GM23338 (cell line): ENCODE measurements around the gene PHKA2. TPM values are rescaled to one million over a fixed set of nuclear protein-coding genes. Genes with fewer than 3 reads are reported as not detected.

Experiments
- ATAC-seq: fragments of 200-7000 bp; cut with Tn5 transposase; 3 replicates; pipeline ENCODE4 v1.9.1; 2020
- DNase-seq: peaks from one replicate; pipeline ENCODE4 v3.0.0-alpha.2; 2015; ENCODE audit warnings: low spot score
- H2AFZ ChIP-seq: fragments of 200-600 bp; sonication (generic); 2 replicates; pipeline ENCODE4 v1.8.0; 2016; ENCODE audit warnings: antibody characterized with exemption, mild to moderate bottlenecking, moderate library complexity
- H3F3A ChIP-seq: fragments of 200-600 bp; sonication (generic); replicated peaks from 2 replicates; pipeline ENCODE4 v1.8.0; 2017; ENCODE audit warnings: antibody characterized with exemption, mixed run types, low read depth
- H3K27ac ChIP-seq: fragments of 200-600 bp; sonication (generic); 2 replicates; pipeline ENCODE4 v1.6.1; 2016; ENCODE audit warnings: low read depth
- H3K27me3 ChIP-seq: fragments of 200-600 bp; sonication (generic); 2 replicates; pipeline ENCODE4 v1.8.0; 2016; ENCODE audit warnings: mild to moderate bottlenecking, mixed run types, moderate library complexity; ENCODE audit not compliant: insufficient read depth
- H3K36me3 ChIP-seq: fragments of 200-600 bp; sonication (generic); 2 replicates; pipeline ENCODE4 v1.8.0; 2016; ENCODE audit warnings: mild to moderate bottlenecking; ENCODE audit not compliant: insufficient read depth
- H3K4me1 ChIP-seq: fragments of 200-600 bp; sonication (generic); 2 replicates; pipeline ENCODE4 v1.8.0; 2016; ENCODE audit warnings: mild to moderate bottlenecking, moderate library complexity; ENCODE audit not compliant: insufficient read depth
- H3K4me2 ChIP-seq: fragments of 200-600 bp; sonication (generic); 2 replicates; pipeline ENCODE4 v1.7.1; 2017; ENCODE audit warnings: mixed run types
- H3K4me3 ChIP-seq: fragments of 200-600 bp; sonication (generic); 2 replicates; pipeline ENCODE4 v1.6.1; 2016; ENCODE audit warnings: mixed run types
- H3K79me2 ChIP-seq: fragments of 200-600 bp; sonication (generic); replicated peaks from 2 replicates; pipeline ENCODE4 v1.8.0; 2017; ENCODE audit warnings: mild to moderate bottlenecking; ENCODE audit not compliant: insufficient read depth
- H3K9me2 ChIP-seq: fragments of 200-600 bp; sonication (generic); 2 replicates; pipeline ENCODE4 v1.8.0; 2017; ENCODE audit not compliant: insufficient read depth
- H4K20me1 ChIP-seq: fragments of 200-600 bp; sonication (generic); replicated peaks from 2 replicates; pipeline ENCODE4 v1.8.0; 2017; ENCODE audit warnings: mild to moderate bottlenecking; ENCODE audit not compliant: insufficient read depth
- H3K27ac Mint-ChIP-seq: 2 replicates; pipeline ENCODE4 v1.8.0; 2020; ENCODE audit warnings: inconsistent platforms, mild to moderate bottlenecking, moderate library complexity, mixed read lengths
- H3K27me3 Mint-ChIP-seq: 3 replicates; pipeline ENCODE4 v1.8.0; 2022; ENCODE audit warnings: low read depth, mild to moderate bottlenecking, moderate library complexity, mixed read lengths, inconsistent platforms; ENCODE audit not compliant: insufficient read depth, poor library complexity
- H3K36me3 Mint-ChIP-seq: 3 replicates; pipeline ENCODE4 v1.8.0; 2021; ENCODE audit warnings: low read depth, mild to moderate bottlenecking, inconsistent platforms, moderate library complexity, mixed read lengths
- H3K4me1 Mint-ChIP-seq: 3 replicates; pipeline ENCODE4 v1.8.0; 2020; ENCODE audit warnings: mild to moderate bottlenecking, inconsistent platforms, mixed read lengths
- H3K4me3 Mint-ChIP-seq: 3 replicates; pipeline ENCODE4 v1.8.0; 2021; ENCODE audit warnings: moderate library complexity, mild to moderate bottlenecking, inconsistent platforms, mixed read lengths
- H3K9me3 Mint-ChIP-seq: 3 replicates; pipeline ENCODE4 v1.8.0; 2020; ENCODE audit warnings: moderate library complexity, mild to moderate bottlenecking, inconsistent platforms, mixed read lengths
- EZH2 ChIP-seq: fragments of 200-600 bp; sonication (generic); IDR thresholded peaks from one replicate; pipeline ENCODE4 v1.8.0; 2017; ENCODE audit warnings: antibody characterized with exemption, mild to moderate bottlenecking, low read depth; ENCODE audit not compliant: unreplicated experiment
- EZH2phosphoT487 ChIP-seq: fragments of 200-600 bp; sonication (generic); IDR thresholded peaks from one replicate; pipeline ENCODE4 v1.8.1; 2018; ENCODE audit warnings: antibody characterized with exemption; ENCODE audit not compliant: unreplicated experiment
- NANOG ChIP-seq: IDR thresholded peaks from 2 replicates; pipeline ENCODE4 v1.6.1; 2016; ENCODE audit warnings: antibody characterized with exemption, borderline replicate concordance
- POLR2AphosphoS5 ChIP-seq: IDR thresholded peaks from 2 replicates; pipeline ENCODE4 v1.6.1; 2016; ENCODE audit warnings: antibody characterized with exemption, low read depth
- STAT1 ChIP-seq: IDR thresholded peaks from one replicate; pipeline ENCODE4 v1.6.1; 2016; ENCODE audit warnings: antibody characterized with exemption; ENCODE audit not compliant: unreplicated experiment
- ZNF331 ChIP-seq: fragments of 250-450 bp; sonication (Bioruptor Pico); IDR thresholded peaks from 2 replicates; pipeline ENCODE4 v1.5.0; 2020; ENCODE audit warnings: low read depth, mild to moderate bottlenecking, moderate library complexity
- polyA plus RNA-seq: library from polyadenylated mRNA; unstranded; fragments of >200 nt; fragmentation: Nextera tagmentation; extraction: Ambion mirVana; gene quantifications from 2 replicates; pipeline ENCODE4 v1.2.1, GENCODE V29; 2016
- total RNA-seq: library from RNA; depleted of rRNA; stranded (reverse); fragments of >200 nt; shearing (Covaris generic); gene quantifications from 2 replicates; pipeline ENCODE4 v1.2.3, GENCODE V29; 2014
- TF ChIP-seq, protein P1 (sequence below), 2 experiments: fragments of 200-600 bp in 1 of 2; sonication (generic) in 1 of 2; conservative IDR thresholded peaks; 2 replicates each; pipeline versions ENCODE4 v1.5.1 to v1.6.1; 2016 to 2017; ENCODE audit warnings: antibody characterized with exemption in 2 of 2, low read depth in 2 of 2, mild to moderate bottlenecking in 2 of 2, moderate library complexity in 1 of 2
- TF ChIP-seq, protein P2 (sequence below): IDR thresholded peaks from one replicate; pipeline ENCODE4 v1.6.1; 2018; ENCODE audit warnings: antibody characterized with exemption; ENCODE audit not compliant: unreplicated experiment

The PHKA2 gene
- total and polyA plus RNA-seq, 2 experiments from 2014 or later = 8.0 to 23.9 TPM

DNA sequence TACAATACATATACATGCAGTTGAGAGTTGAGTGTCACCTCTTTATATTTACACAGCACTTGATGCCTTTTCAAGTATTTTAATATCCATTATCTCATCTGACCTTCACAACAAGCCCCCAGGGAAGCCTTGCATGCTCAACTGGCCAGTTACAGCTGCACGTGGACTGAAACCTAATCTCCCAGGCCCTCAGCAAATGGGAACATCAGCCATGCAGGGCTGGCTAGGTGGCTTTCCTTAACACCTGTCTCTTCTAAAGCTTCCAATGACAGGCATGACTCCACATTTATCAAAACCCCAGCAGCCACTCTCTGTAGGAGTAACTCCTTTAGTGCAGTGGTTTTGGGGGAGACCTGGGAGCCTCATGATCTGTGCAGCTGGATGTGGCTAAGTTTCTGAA, 56.4 kb downstream of the PHKA2 start (continued):
- TF ChIP-seq ZNF331 (CRISPR knock-in tag) = no peak

DNA sequence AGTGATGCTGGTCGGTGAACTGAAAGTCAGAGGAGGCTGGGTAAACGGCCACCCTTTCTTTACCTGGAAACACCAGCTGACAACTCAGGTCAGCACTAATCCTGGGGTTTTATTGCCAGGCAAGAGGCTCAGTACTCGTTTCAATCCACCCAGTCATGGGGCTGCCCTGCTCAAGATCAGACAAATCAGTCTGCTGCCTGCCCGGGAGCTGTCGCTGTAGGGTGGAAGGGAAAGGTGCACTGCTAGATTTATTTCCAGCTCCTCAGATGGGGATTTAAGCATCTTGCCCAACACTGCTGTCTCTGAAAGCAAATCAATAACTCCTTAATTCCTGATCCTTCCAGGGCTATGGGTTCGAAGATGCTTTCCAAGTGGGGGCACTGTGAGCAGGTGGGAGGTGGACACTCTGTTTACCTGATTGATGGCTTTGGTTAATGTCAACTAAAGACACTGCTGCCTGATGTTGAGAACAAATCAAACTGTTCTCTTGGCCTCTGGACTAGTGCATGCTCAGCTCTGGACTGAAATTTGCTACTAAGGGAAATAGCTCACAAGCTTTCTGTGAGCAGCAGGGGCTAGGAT, 59.3 kb downstream of the PHKA2 start:
- Mint-ChIP-seq H3K9me3 (no peaks in the 10 kb centered on the region), H3K27ac (no peak overlapping the region), H3K36me3 (no peaks in the 10 kb centered on the region; the same call in 2 of the 3 replicates), H3K4me3 (no peak overlapping the region), H3K4me1 (no peaks in the 10 kb centered on the region), H3K27me3 (no peaks in the 10 kb centered on the region)
- no peak overlapping the region for H3K27ac ChIP-seq
- no peaks in the 10 kb centered on the region for H3K36me3 ChIP-seq
- H3K9me2 ChIP-seq = no peaks in the 10 kb centered on the region
- TF ChIP-seq EZH2 (no peak), NANOG (no peak)
- ATAC-seq = no peak
- H3K27me3 ChIP-seq = no peaks in the 10 kb centered on the region
- H3K4me2 ChIP-seq = no peak overlapping the region
- H3K79me2 ChIP-seq = no peaks in the 10 kb centered on the region
- no peak overlapping the region for H3K4me3 ChIP-seq
- no peaks in the 10 kb centered on the region for H3F3A ChIP-seq
- no peak for DNase-seq
- H2AFZ ChIP-seq = no peak overlapping the region
- no peaks in the 10 kb centered on the region for H3K4me1 ChIP-seq
- H4K20me1 ChIP-seq = no peaks in the 10 kb centered on the region

DNA sequence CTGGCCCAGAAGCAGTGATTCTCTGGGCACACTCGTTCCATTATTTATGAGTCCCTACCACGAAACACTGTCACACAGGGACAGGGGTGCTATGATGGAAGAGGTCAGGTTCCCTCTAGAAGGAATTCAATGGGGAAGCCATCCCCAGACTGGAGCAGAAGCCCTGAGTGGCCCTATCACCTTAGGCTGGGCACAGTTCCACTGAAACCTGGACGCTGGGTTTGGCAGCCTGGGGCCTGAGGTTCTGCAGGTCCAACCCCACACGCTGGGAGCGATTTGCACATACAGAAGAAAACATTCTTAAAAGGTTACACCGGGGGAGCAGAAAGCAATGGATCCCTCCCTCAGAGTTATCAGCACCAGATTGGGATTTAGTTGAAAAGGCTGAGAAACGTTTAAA, 63.3 kb downstream of the PHKA2 start:
- Histone ChIP-seq H3K27ac (no peak overlapping the region), H3K4me1 (no peaks in the 10 kb centered on the region), H3F3A (no peaks in the 10 kb centered on the region), H4K20me1 (no peaks in the 10 kb centered on the region), H3K27me3 (no peaks in the 10 kb centered on the region), H2AFZ (no peak overlapping the region), H3K36me3 (peaks cover 8% of the 10 kb centered on the region; the same call in 1 of the 2 replicates), H3K4me2 (no peak overlapping the region), H3K79me2 (no peaks in the 10 kb centered on the region), H3K9me2 (no peaks in the 10 kb centered on the region), H3K4me3 (no peak overlapping the region)
- H3K27ac Mint-ChIP-seq = no peak overlapping the region
- no peak for ATAC-seq
- H3K4me1 Mint-ChIP-seq = no peaks in the 10 kb centered on the region
- no peaks in the 10 kb centered on the region for H3K27me3 Mint-ChIP-seq
- H3K36me3 Mint-ChIP-seq = peaks cover 31% of the 10 kb centered on the region
- DNase-seq = no peak
- TF ChIP-seq POLR2AphosphoS5 (no peak), ZNF331 (CRISPR knock-in tag) (no peak), STAT1 (no peak), EZH2 (no peak), EZH2phosphoT487 (no peak)
- TF ChIP-seq, protein P1, sequence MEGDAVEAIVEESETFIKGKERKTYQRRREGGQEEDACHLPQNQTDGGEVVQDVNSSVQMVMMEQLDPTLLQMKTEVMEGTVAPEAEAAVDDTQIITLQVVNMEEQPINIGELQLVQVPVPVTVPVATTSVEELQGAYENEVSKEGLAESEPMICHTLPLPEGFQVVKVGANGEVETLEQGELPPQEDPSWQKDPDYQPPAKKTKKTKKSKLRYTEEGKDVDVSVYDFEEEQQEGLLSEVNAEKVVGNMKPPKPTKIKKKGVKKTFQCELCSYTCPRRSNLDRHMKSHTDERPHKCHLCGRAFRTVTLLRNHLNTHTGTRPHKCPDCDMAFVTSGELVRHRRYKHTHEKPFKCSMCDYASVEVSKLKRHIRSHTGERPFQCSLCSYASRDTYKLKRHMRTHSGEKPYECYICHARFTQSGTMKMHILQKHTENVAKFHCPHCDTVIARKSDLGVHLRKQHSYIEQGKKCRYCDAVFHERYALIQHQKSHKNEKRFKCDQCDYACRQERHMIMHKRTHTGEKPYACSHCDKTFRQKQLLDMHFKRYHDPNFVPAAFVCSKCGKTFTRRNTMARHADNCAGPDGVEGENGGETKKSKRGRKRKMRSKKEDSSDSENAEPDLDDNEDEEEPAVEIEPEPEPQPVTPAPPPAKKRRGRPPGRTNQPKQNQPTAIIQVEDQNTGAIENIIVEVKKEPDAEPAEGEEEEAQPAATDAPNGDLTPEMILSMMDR (conservative IDR thresholded peaks at IDR 0.05; ENCODE audit: low read depth in 2 of 2) = no peak
- TF ChIP-seq, protein P2, sequence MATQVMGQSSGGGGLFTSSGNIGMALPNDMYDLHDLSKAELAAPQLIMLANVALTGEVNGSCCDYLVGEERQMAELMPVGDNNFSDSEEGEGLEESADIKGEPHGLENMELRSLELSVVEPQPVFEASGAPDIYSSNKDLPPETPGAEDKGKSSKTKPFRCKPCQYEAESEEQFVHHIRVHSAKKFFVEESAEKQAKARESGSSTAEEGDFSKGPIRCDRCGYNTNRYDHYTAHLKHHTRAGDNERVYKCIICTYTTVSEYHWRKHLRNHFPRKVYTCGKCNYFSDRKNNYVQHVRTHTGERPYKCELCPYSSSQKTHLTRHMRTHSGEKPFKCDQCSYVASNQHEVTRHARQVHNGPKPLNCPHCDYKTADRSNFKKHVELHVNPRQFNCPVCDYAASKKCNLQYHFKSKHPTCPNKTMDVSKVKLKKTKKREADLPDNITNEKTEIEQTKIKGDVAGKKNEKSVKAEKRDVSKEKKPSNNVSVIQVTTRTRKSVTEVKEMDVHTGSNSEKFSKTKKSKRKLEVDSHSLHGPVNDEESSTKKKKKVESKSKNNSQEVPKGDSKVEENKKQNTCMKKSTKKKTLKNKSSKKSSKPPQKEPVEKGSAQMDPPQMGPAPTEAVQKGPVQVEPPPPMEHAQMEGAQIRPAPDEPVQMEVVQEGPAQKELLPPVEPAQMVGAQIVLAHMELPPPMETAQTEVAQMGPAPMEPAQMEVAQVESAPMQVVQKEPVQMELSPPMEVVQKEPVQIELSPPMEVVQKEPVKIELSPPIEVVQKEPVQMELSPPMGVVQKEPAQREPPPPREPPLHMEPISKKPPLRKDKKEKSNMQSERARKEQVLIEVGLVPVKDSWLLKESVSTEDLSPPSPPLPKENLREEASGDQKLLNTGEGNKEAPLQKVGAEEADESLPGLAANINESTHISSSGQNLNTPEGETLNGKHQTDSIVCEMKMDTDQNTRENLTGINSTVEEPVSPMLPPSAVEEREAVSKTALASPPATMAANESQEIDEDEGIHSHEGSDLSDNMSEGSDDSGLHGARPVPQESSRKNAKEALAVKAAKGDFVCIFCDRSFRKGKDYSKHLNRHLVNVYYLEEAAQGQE = no peak
- H3K9me3 Mint-ChIP-seq = no peaks in the 10 kb centered on the region
- H3K4me3 Mint-ChIP-seq = no peak overlapping the region
